Endothelial cell of umbilical vein (primary cell): Measurements from ENCODE around the gene CC2D1A. TPM values are rescaled to one million over a fixed set of nuclear protein-coding genes. Genes with fewer than 3 reads are reported as not detected.

ENCODE experiments used
- BruUV-seq: library from RNA; stranded (reverse); fragments of 400-500 nt; replicated peaks from 2 replicates; lab custom pipeline; 2021; lab: Mats Ljungman, UMichigan
- CTCF ChIA-PET: fragments of 300-600, 350-600 bp; sonication (Branson Sonifier 250); formaldehyde crosslinking; loops from one replicate; lab custom pipeline; 2021; ENCODE audit warnings: antibody characterized with exemption, inconsistent platforms; lab: Charles Lee
- POLR2A ChIA-PET: fragments of 300-600, 350-600 bp; sonication (Branson Sonifier 250); formaldehyde crosslinking; loops from one replicate; lab custom pipeline; 2021; ENCODE audit warnings: antibody characterized with exemption, inconsistent platforms; lab: Charles Lee
- DNase-seq: peaks from one replicate; pipeline ENCODE4 v3.0.0-alpha.2; 2011; ENCODE audit warnings: low read depth, low spot score
- FAIRE-seq: peaks from 2 replicates; lab custom pipeline; 2011; peaks lifted over from hg19 to GRCh38; lab: Jason Lieb, UNC
- H2AFZ ChIP-seq: 2 replicates; pipeline ENCODE4 v1.6.0; 2012; ENCODE audit warnings: low read depth, low read length, control low read depth, inconsistent platforms
- H3K27ac ChIP-seq: 2 replicates; pipeline ENCODE4 v1.5.1; 2011; ENCODE audit warnings: low read depth, mild to moderate bottlenecking, control low read depth, low read length, moderate library complexity; ENCODE audit not compliant: insufficient read depth
- H3K27me3 ChIP-seq, 2 experiments: 2 replicates each; pipeline versions ENCODE4 v1.6.0 to v1.6.1; 2011; ENCODE audit warnings: low read length in 2 of 2, mixed read lengths in 1 of 2; ENCODE audit not compliant: control insufficient read depth in 2 of 2, insufficient read depth in 2 of 2
- H3K36me3 ChIP-seq, 2 experiments: 2 replicates in 1 of 2; 3 replicates in 1 of 2; pipeline ENCODE4 v1.5.1; 2011; ENCODE audit warnings: low read length in 2 of 2, mild to moderate bottlenecking in 1 of 2, moderate library complexity in 1 of 2; ENCODE audit not compliant: control insufficient read depth in 2 of 2, insufficient read depth in 2 of 2; ENCODE audit errors: extremely low read depth in 1 of 2
- H3K4me1 ChIP-seq: 3 replicates; pipeline ENCODE4 v1.5.1; 2011; ENCODE audit warnings: mild to moderate bottlenecking, low read length; ENCODE audit not compliant: control insufficient read depth, insufficient read depth; ENCODE audit errors: extremely low read depth
- H3K4me2 ChIP-seq: 2 replicates; pipeline ENCODE4 v1.6.1; 2011; ENCODE audit warnings: low read length, control low read depth, mixed read lengths; ENCODE audit not compliant: insufficient read depth
- H3K4me3 ChIP-seq, 3 experiments: fragments of 200-600 bp in 1 of 3; sonication (generic), shearing (Covaris generic) in 1 of 3; replicated peaks in 1 of 3; 2 replicates each; pipeline ENCODE4 v1.5.1; 2011 to 2016; ENCODE audit warnings: control low read depth in 3 of 3, low read length in 3 of 3, mild to moderate bottlenecking in 2 of 3, inconsistent platforms in 1 of 3, low read depth in 1 of 3, moderate library complexity in 1 of 3; ENCODE audit not compliant: insufficient read depth in 1 of 3
- H3K79me2 ChIP-seq: 2 replicates; pipeline ENCODE4 v1.6.0; 2012; ENCODE audit warnings: low read length, inconsistent platforms; ENCODE audit not compliant: control insufficient read depth, insufficient read depth
- H3K9ac ChIP-seq: replicated peaks from 2 replicates; pipeline ENCODE3; 2011; ENCODE audit warnings: low read length, control low read depth; ENCODE audit not compliant: insufficient read depth; ENCODE audit errors: extremely low read depth
- H3K9me1 ChIP-seq: replicated peaks from 3 replicates; pipeline ENCODE4 v1.6.0; 2011; ENCODE audit warnings: mild to moderate bottlenecking, low read length; ENCODE audit not compliant: control insufficient read depth, insufficient read depth; ENCODE audit errors: extremely low read depth
- H3K9me3 ChIP-seq: replicated peaks from 2 replicates; pipeline ENCODE4 v1.5.1; 2012; ENCODE audit warnings: low read length, inconsistent platforms; ENCODE audit not compliant: control insufficient read depth, insufficient read depth
- H4K20me1 ChIP-seq: replicated peaks from 2 replicates; pipeline ENCODE3; 2011; ENCODE audit warnings: mild to moderate bottlenecking, low read length; ENCODE audit not compliant: control insufficient read depth, insufficient read depth; ENCODE audit errors: extremely low read depth
- CTCF ChIP-seq, 2 donors: IDR thresholded peaks; 1 replicate in 1 of 2; 2 replicates in 1 of 2; pipeline ENCODE4 v1.5.1; 2011; ENCODE audit warnings: low read length in 2 of 2, mild to moderate bottlenecking in 2 of 2, moderate library complexity in 2 of 2, control low read depth in 1 of 2, inconsistent platforms in 1 of 2, low read depth in 1 of 2; ENCODE audit not compliant: insufficient read depth in 1 of 2; ENCODE audit errors: extremely low read depth in 1 of 2
- EZH2 ChIP-seq: IDR thresholded peaks from 2 replicates; pipeline ENCODE4 v1.6.1; 2012; ENCODE audit warnings: borderline replicate concordance, low read depth, mild to moderate bottlenecking, moderate library complexity, low read length, inconsistent platforms; ENCODE audit not compliant: severe bottlenecking
- FOS ChIP-seq: IDR thresholded peaks from 2 replicates; pipeline ENCODE4 v1.6.1; 2011; ENCODE audit warnings: mild to moderate bottlenecking, low read length, moderate library complexity, borderline replicate concordance; ENCODE audit not compliant: insufficient read depth
- GATA2 ChIP-seq: IDR thresholded peaks from 2 replicates; pipeline ENCODE4 v1.7.0; 2011; ENCODE audit warnings: low read depth, mild to moderate bottlenecking, moderate library complexity, mixed read lengths, low read length; ENCODE audit not compliant: insufficient read length, insufficient read depth
- JUN ChIP-seq: IDR thresholded peaks from 2 replicates; pipeline ENCODE4 v1.6.1; 2011; ENCODE audit warnings: borderline replicate concordance, low read depth; ENCODE audit not compliant: insufficient read length, insufficient read depth
- MAX ChIP-seq: IDR thresholded peaks from 2 replicates; pipeline ENCODE4 v1.6.1; 2011; ENCODE audit not compliant: insufficient read depth, insufficient read length
- MYC ChIP-seq: IDR thresholded peaks from one replicate; pipeline ENCODE4 v1.6.1; 2011; ENCODE audit warnings: mild to moderate bottlenecking, low read depth, low read length
- POLR2A ChIP-seq: IDR thresholded peaks from 2 replicates; pipeline ENCODE4 v1.6.1; 2012; ENCODE audit warnings: low read depth, mild to moderate bottlenecking, control low read depth, low read length
- POLR2AphosphoS5 ChIP-seq: IDR thresholded peaks from 2 replicates; pipeline ENCODE4 v1.6.1; 2012; ENCODE audit warnings: low read depth, mild to moderate bottlenecking, control low read depth, low read length, moderate library complexity; ENCODE audit not compliant: insufficient read depth
- dilution Hi-C: fragments of 300-500 bp; cut with MboI; formaldehyde crosslinking; loops from one replicate; pipeline ENCODE4 v1.15.0; 2019; ENCODE audit warnings: low sequenced_read_pairs; ENCODE audit not compliant: extremely low pct_ligation_motif_present
- intact Hi-C: fragments of 100-400 bp; cut with micrococcal nuclease; formaldehyde crosslinking; loops from one replicate; pipeline ENCODE4 v1.10.0; 2022
- polyA plus RNA-seq, 4 experiments: library from polyadenylated mRNA; depleted of rRNA in 3 of 4; stranded (reverse) in 3 of 4; unstranded in 1 of 4; fragments of >200 nt; gene quantifications; 2 replicates each; pipeline versions ENCODE4 v1.2.1 to v1.2.3, GENCODE V29; 2011 to 2012; ENCODE audit warnings: missing spikeins in 1 of 4
- total RNA-seq: library from RNA; stranded (reverse); gene quantifications from 2 replicates; pipeline ENCODE4 v1.2.3, GENCODE V29; 2021

The CC2D1A gene
- total and polyA plus RNA-seq, 2 donors (not counting 3 experiments of a cell fraction or from before 2014, with no cell fraction given) = 13.6 to 33.7 TPM

- CTCF ChIA-PET = interaction anchor here (0.8 to 1.9 kb wide), 3 partner anchors 10 to 106 kb away, joined by 3 to 5 read pairs (median 5); partner anchors contain the start of gene IL27RA
- H3K79me2 ChIP-seq = no peaks in the 10 kb centered on the region
- H3K4me2 ChIP-seq = no peak overlapping the region
- H3K9me3 ChIP-seq = no peaks in the 10 kb centered on the region
- no peak for TF ChIP-seq MAX
- no peak for TF ChIP-seq POLR2AphosphoS5
- TF ChIP-seq GATA2 = no peak
- TF ChIP-seq EZH2 = no peak
- no peak for TF ChIP-seq CTCF (IDR thresholded peaks at IDR 0.05; ENCODE audit: extremely low read depth in 1 of 2, insufficient read depth in 1 of 2, low read depth in 1 of 2, low read length in 2 of 2)
- no peak for TF ChIP-seq FOS
- TF ChIP-seq POLR2A = no peak
- no peak for TF ChIP-seq JUN
- no peak for TF ChIP-seq MYC
- DNase-seq (no peak), FAIRE-seq (no peak)
- H3K36me3 ChIP-seq = peaks cover 2 to 21% of the 10 kb centered on the region in 2 experiments
- no peak overlapping the region for H3K27ac ChIP-seq
- no peaks in the 10 kb centered on the region for H3K4me1 ChIP-seq
- dilution Hi-C loops = no loop called here
- no peaks in the 10 kb centered on the region for H3K27me3 ChIP-seq
- no peaks in the 10 kb centered on the region for H3K9me1 ChIP-seq
- no peaks in the 10 kb centered on the region for H4K20me1 ChIP-seq
- H2AFZ ChIP-seq = no peak overlapping the region
- no peak overlapping the region for H3K9ac ChIP-seq
- intact Hi-C loops = no loop called here
- no peak overlapping the region for H3K4me3 ChIP-seq
- BruUV-seq = no TSS peak
- POLR2A ChIA-PET = no interaction called here
Measured at GRCh38 chr19:13926010-13926409, 20.0 kb downstream of the CC2D1A start.
